ENCODE measurements around the gene RALGPS1. TPM values are rescaled to one million over a fixed set of nuclear protein-coding genes. Genes with fewer than 3 reads are reported as not detected.

Gene RALGPS1
- polyA plus RNA-seq, 3 donors: 0.60 to 4.6 (median 1.3) TPM

GRCh38 chr9:127215268-127216209 is 301.0 kb downstream of the RALGPS1 start:
- no peak overlapping the region for H3K4me3 ChIP-seq (replicated peaks in 1 of 3; ENCODE audit: low read depth in 2 of 3, low read length in 3 of 3)
- Mint-ChIP-seq H3K27me3 (ENCODE audit: low read depth in 3 of 3) (peaks cover 4 to 10% (median 7%) of the 10 kb centered on the region in 3 donors), H3K27ac (no peak overlapping the region), H3K4me1 (peaks cover 8% of the 10 kb centered on the region), H3K9me3 (no peaks in the 10 kb centered on the region), H3K36me3 (no peaks in the 10 kb centered on the region), H3K4me3 (no peak overlapping the region)
- H3K9me3 ChIP-seq (replicated peaks in 1 of 2; ENCODE audit: control insufficient read depth in 1 of 2, insufficient read depth in 1 of 2, low read length in 2 of 2): no peaks in the 10 kb centered on the region
- no peaks in the 10 kb centered on the region for H4K20me1 ChIP-seq (ENCODE audit: insufficient read depth, low read length)
- intact Hi-C loops (cut with micrococcal nuclease): no loop called here
- no peaks in the 10 kb centered on the region for H3K27me3 ChIP-seq (ENCODE audit: control insufficient read depth in 2 of 2, insufficient read depth in 2 of 2, low read length in 2 of 2)
- H3K36me3 ChIP-seq (replicated peaks in 1 of 2; ENCODE audit: control insufficient read depth in 1 of 2, insufficient read depth in 2 of 2, low read length in 2 of 2): no peaks in the 10 kb centered on the region
- WGBS (ENCODE audit: insufficient coverage): 95% methylated on average over 13 of the region's 14 CpGs
- peaks cover 5 to 6% of the 10 kb centered on the region in 2 donors for H3K4me1 ChIP-seq (ENCODE audit: control insufficient read depth in 1 of 2, insufficient read depth in 2 of 2, low read length in 2 of 2)
- no peak overlapping the region for H2AFZ ChIP-seq (ENCODE audit: insufficient read depth, low read depth, low read length, poor library complexity, severe bottlenecking)
- H3K4me2 ChIP-seq (replicated peaks; ENCODE audit: extremely low read depth, low read length, poor library complexity, severe bottlenecking): no peak overlapping the region
- H3K79me2 ChIP-seq (ENCODE audit: insufficient read depth, low read length): no peaks in the 10 kb centered on the region
- no peak for TF ChIP-seq CTCF (IDR thresholded peaks at IDR 0.05)
- DNase-seq: no peak
- H3K27ac ChIP-seq (ENCODE audit: low read depth in 1 of 2, low read length in 2 of 2): no peak overlapping the region
- no peak overlapping the region for H3K9ac ChIP-seq (ENCODE audit: insufficient read depth, low read length, poor library complexity, severe bottlenecking)

GRCh38 chr9:127216210-127216887 is 301.8 kb downstream of the RALGPS1 start:
- H3K9me3 Mint-ChIP-seq: no peaks in the 10 kb centered on the region
- Histone ChIP-seq H3K9ac (ENCODE audit: insufficient read depth, low read length, poor library complexity, severe bottlenecking) (no peak overlapping the region), H3K27ac (ENCODE audit: low read depth in 1 of 2, low read length in 2 of 2) (no peak overlapping the region), H3K9me3 (replicated peaks in 1 of 2; ENCODE audit: control insufficient read depth in 1 of 2, insufficient read depth in 1 of 2, low read length in 2 of 2) (no peaks in the 10 kb centered on the region), H3K27me3 (ENCODE audit: control insufficient read depth in 2 of 2, insufficient read depth in 2 of 2, low read length in 2 of 2) (no peaks in the 10 kb centered on the region), H4K20me1 (ENCODE audit: insufficient read depth, low read length) (no peaks in the 10 kb centered on the region), H2AFZ (ENCODE audit: insufficient read depth, low read depth, low read length, poor library complexity, severe bottlenecking) (no peak overlapping the region), H3K4me3 (replicated peaks in 1 of 3; ENCODE audit: low read depth in 2 of 3, low read length in 3 of 3) (no peak overlapping the region), H3K4me2 (replicated peaks; ENCODE audit: extremely low read depth, low read length, poor library complexity, severe bottlenecking) (no peak overlapping the region), H3K36me3 (replicated peaks in 1 of 2; ENCODE audit: control insufficient read depth in 1 of 2, insufficient read depth in 2 of 2, low read length in 2 of 2) (no peaks in the 10 kb centered on the region), H3K4me1 (ENCODE audit: control insufficient read depth in 1 of 2, insufficient read depth in 2 of 2, low read length in 2 of 2) (peaks cover 5 to 6% of the 10 kb centered on the region in 2 donors), H3K79me2 (ENCODE audit: insufficient read depth, low read length) (no peaks in the 10 kb centered on the region)
- DNase-seq: no peak
- 95% methylated on average over 7 of the region's 7 CpGs for WGBS (ENCODE audit: insufficient coverage)
- no peaks in the 10 kb centered on the region for H3K36me3 Mint-ChIP-seq
- no peak overlapping the region for H3K4me3 Mint-ChIP-seq
- H3K4me1 Mint-ChIP-seq: peaks cover 8% of the 10 kb centered on the region
- TF ChIP-seq CTCF (IDR thresholded peaks at IDR 0.05): no peak
- H3K27me3 Mint-ChIP-seq (ENCODE audit: low read depth in 3 of 3): peaks cover 4 to 10% (median 7%) of the 10 kb centered on the region in 3 donors
- intact Hi-C loops (cut with micrococcal nuclease): no loop called here
- no peak overlapping the region for H3K27ac Mint-ChIP-seq

Measured in CD14-positive monocyte (primary cell).